ENCODE measurements around the gene ATP5PD. TPM values are rescaled to one million over a fixed set of nuclear protein-coding genes. Genes with fewer than 3 reads are reported as not detected.

The ATP5PD gene
- total and polyA plus RNA-seq, 2 experiments from 2014 or later, result 411 to 732 TPM

DNA sequence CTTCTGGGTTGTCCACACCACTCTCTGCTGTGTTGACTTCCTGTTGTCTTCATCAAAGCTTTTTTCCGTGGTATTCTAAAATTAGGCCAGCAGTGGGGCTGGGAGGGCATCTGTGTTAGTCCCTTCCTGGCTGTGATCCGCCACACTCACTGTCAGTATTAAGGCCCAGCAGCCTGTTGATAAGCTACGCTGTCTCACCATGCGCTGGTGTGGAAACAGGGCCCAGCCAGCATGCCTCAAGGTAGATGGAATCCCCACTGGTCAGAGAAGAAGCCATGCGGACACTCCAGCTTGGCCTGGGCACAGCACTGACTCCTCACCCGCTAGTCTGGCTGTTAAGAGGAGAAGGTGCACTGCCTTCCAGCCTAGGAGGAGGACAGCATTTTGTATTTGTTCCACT, 48.0 kb downstream of the ATP5PD start:
- H3K27me3 ChIP-seq, result no peaks in the 10 kb centered on the region
- DNase-seq (ENCODE audit: low read depth in 1 of 2, low spot score in 1 of 2), result peak in 1 of 2 donors; percentile 30
- H3K36me3 ChIP-seq, result peaks cover 4% of the 10 kb centered on the region
- peak overlapping the region; percentile 84 for H3K27ac ChIP-seq
- no peaks in the 10 kb centered on the region for H3K9me3 ChIP-seq (ENCODE audit: low read depth)
- H3K4me3 ChIP-seq, result no peak overlapping the region
- TF ChIP-seq, protein P1, sequence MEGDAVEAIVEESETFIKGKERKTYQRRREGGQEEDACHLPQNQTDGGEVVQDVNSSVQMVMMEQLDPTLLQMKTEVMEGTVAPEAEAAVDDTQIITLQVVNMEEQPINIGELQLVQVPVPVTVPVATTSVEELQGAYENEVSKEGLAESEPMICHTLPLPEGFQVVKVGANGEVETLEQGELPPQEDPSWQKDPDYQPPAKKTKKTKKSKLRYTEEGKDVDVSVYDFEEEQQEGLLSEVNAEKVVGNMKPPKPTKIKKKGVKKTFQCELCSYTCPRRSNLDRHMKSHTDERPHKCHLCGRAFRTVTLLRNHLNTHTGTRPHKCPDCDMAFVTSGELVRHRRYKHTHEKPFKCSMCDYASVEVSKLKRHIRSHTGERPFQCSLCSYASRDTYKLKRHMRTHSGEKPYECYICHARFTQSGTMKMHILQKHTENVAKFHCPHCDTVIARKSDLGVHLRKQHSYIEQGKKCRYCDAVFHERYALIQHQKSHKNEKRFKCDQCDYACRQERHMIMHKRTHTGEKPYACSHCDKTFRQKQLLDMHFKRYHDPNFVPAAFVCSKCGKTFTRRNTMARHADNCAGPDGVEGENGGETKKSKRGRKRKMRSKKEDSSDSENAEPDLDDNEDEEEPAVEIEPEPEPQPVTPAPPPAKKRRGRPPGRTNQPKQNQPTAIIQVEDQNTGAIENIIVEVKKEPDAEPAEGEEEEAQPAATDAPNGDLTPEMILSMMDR (IDR thresholded peaks at IDR 0.05; ENCODE audit: low read depth, low read length), result no peak
- peaks cover 6% of the 10 kb centered on the region for H3K4me1 ChIP-seq (ENCODE audit: low read depth)

DNA sequence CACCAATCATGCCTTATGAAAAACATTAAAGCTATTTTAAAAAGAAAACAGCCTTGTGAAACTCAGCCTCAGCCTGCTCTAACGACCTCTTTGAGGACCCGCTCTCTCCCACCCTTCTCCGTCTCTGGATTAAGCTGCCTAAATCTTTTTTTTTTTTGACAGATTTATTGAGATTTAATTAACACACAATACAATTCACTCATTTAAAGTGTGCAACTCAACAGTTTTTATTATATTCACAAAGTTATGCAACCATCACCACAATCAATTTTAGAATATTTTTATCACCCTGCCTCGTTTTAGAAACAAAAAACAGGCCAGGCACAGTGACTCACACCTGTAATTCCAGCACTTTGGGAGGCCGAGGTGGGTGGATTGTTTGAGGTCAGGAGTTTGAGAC, 50.9 kb downstream of the ATP5PD start:
- Histone ChIP-seq H3K27me3 (no peaks in the 10 kb centered on the region), H3K4me1 (ENCODE audit: low read depth) (peaks cover 6% of the 10 kb centered on the region), H3K9me3 (ENCODE audit: low read depth) (no peaks in the 10 kb centered on the region), H3K36me3 (no peaks in the 10 kb centered on the region), H3K4me3 (no peak overlapping the region), H3K27ac (no peak overlapping the region)
- TF ChIP-seq, protein P1 (IDR thresholded peaks at IDR 0.05; ENCODE audit: low read depth, low read length), result no peak
- DNase-seq (ENCODE audit: low read depth in 1 of 2, low spot score in 1 of 2), result no peak

DNA sequence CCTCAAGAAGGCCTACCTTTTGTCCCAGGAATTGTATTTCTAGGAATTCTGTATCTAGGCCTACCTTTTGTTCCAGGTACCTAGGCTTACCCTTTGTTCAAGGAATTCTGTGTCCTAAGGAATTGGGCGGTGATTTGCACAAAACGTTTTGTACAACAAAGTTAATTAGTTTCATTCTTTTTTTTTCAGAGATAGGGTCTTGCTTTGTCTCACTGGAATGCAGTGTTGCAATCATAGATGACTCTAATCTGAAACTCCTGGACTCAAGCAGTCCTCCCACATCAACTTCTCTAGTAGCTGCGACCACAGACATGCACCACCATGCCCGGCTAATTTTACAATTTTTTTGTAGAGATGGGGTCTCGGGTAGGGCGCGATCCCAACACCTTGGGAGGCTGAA, 52.3 kb downstream of the ATP5PD start:
- H3K4me3 ChIP-seq, result no peak overlapping the region
- H3K27me3 ChIP-seq, result no peaks in the 10 kb centered on the region
- peaks cover 6% of the 10 kb centered on the region for H3K4me1 ChIP-seq (ENCODE audit: low read depth)
- DNase-seq (ENCODE audit: low read depth in 1 of 2, low spot score in 1 of 2), result peak in 1 of 2 donors; percentile 87
- H3K9me3 ChIP-seq (ENCODE audit: low read depth), result no peaks in the 10 kb centered on the region
- H3K36me3 ChIP-seq, result no peaks in the 10 kb centered on the region
- TF ChIP-seq, protein P1 (IDR thresholded peaks at IDR 0.05; ENCODE audit: low read depth, low read length), result no peak
- no peak overlapping the region for H3K27ac ChIP-seq

DNA sequence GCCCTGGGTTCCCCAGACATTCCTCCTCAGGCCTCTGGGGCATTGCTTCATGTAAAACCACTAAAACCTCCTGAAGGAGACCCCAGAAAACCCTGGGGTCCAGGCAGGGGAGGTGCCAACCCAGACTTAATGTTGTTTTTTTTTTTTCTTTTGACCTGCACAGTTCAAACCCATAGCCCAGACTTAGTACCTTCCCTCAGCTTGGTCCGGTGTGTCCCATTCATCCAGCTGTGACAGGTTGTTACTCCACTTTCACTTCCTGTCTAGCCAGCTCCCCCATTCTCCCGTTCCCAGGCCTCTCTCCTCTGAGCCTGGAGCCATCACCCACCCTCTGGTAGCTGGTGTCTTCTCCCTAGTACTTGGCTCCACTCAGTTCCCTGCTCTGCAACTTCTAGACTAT, 54.5 kb downstream of the ATP5PD start:
- TF ChIP-seq, protein P1 (IDR thresholded peaks at IDR 0.05; ENCODE audit: low read depth, low read length), result no peak
- Histone ChIP-seq H3K9me3 (ENCODE audit: low read depth) (no peaks in the 10 kb centered on the region), H3K4me3 (no peak overlapping the region), H3K27me3 (no peaks in the 10 kb centered on the region), H3K36me3 (no peaks in the 10 kb centered on the region), H3K27ac (no peak overlapping the region), H3K4me1 (ENCODE audit: low read depth) (no peaks in the 10 kb centered on the region)
- DNase-seq (ENCODE audit: low read depth in 1 of 2, low spot score in 1 of 2), result no peak

DNA sequence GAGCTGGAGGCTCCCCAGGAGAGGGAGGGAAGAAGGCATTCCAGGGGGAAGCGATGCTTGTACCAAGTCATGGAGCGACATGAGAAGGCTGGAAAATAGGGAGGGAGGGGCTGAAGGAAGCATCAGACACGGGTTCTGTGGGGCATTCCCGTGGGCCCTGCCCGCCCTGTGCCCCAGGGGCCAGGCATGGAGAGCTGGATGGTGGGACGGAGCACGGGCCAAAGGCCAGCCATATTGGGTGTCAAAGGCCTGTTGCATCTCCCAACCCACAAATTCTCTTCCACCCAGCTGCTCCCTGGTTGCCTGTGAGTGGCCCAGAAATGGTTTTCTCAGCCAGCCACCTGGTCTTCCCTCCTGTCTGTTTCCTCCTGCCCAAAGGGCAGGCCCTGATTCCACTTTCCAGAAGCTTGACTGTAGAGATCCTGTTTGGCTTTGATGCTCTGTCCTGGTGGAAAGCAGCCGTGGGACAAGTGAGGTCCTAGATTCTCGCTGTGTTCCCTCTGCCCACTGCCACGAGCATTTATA, 56.1 kb downstream of the ATP5PD start:
- H3K4me1 ChIP-seq (ENCODE audit: low read depth), result no peaks in the 10 kb centered on the region
- H3K36me3 ChIP-seq, result no peaks in the 10 kb centered on the region
- TF ChIP-seq, protein P1 (IDR thresholded peaks at IDR 0.05; ENCODE audit: low read depth, low read length), result no peak
- H3K9me3 ChIP-seq (ENCODE audit: low read depth), result no peaks in the 10 kb centered on the region
- no peak for DNase-seq (ENCODE audit: low read depth in 1 of 2, low spot score in 1 of 2)
- H3K27ac ChIP-seq, result no peak overlapping the region
- H3K27me3 ChIP-seq, result no peaks in the 10 kb centered on the region
- no peak overlapping the region for H3K4me3 ChIP-seq

Other genes with a start within 250 kb of the ATP5PD start
- gene GRIN2C, start 187.1 kb downstream of the ATP5PD start, total RNA-seq, result 0.95 and 6.1 TPM in 2 replicates
- 0.71 and 1.1 TPM in 2 replicates for gene GRIN2C, start 187.1 kb downstream of the ATP5PD start, polyA plus RNA-seq
- 44.6 and 44.7 TPM in 2 replicates for gene FDXR, start 174.0 kb downstream of the ATP5PD start, total RNA-seq
- gene FDXR, start 174.0 kb downstream of the ATP5PD start, polyA plus RNA-seq, result 49.9 and 55.9 TPM in 2 replicates
- 0.83 and 0.85 TPM in 2 replicates for gene FADS6, start 153.3 kb downstream of the ATP5PD start, total RNA-seq
- gene FADS6, start 153.3 kb downstream of the ATP5PD start, polyA plus RNA-seq, result 0.76 and 1.3 TPM in 2 replicates
- gene USH1G, start 123.7 kb downstream of the ATP5PD start, total RNA-seq, result 2.5 and 4.0 TPM in 2 replicates
- 1.9 and 3.1 TPM in 2 replicates for gene USH1G, start 123.7 kb downstream of the ATP5PD start, polyA plus RNA-seq
- not detected in 2 replicates for gene OTOP2, start 122.7 kb downstream of the ATP5PD start, total RNA-seq
- gene OTOP2, start 122.7 kb downstream of the ATP5PD start, polyA plus RNA-seq, result not detected in 2 replicates
- not detected in 2 replicates for gene OTOP3, start 111.1 kb downstream of the ATP5PD start, total RNA-seq
- not detected in 2 replicates for gene OTOP3, start 111.1 kb downstream of the ATP5PD start, polyA plus RNA-seq
- 35.2 and 46.3 TPM in 2 replicates for gene HID1, start 74.2 kb downstream of the ATP5PD start, total RNA-seq
- gene HID1, start 74.2 kb downstream of the ATP5PD start, polyA plus RNA-seq, result 45.4 and 57.3 TPM in 2 replicates
- 15.1 and 16.4 TPM in 2 replicates for gene CDR2L, start 59.3 kb downstream of the ATP5PD start, total RNA-seq
- gene CDR2L, start 59.3 kb downstream of the ATP5PD start, polyA plus RNA-seq, result 5.9 and 8.0 TPM in 2 replicates
- gene MRPL58, start 34.3 kb downstream of the ATP5PD start, total RNA-seq, result 44.8 and 62.9 TPM in 2 replicates
- gene MRPL58, start 34.3 kb downstream of the ATP5PD start, polyA plus RNA-seq, result 39.7 and 48.4 TPM in 2 replicates
- gene KCTD2, start 256 bp upstream of the ATP5PD start, total RNA-seq, result 23.9 and 24.4 TPM in 2 replicates
- gene KCTD2, start 256 bp upstream of the ATP5PD start, polyA plus RNA-seq, result 20.7 and 22.4 TPM in 2 replicates
- gene SLC16A5, start 41.0 kb upstream of the ATP5PD start, total RNA-seq, result 32.2 and 47.1 TPM in 2 replicates
- 9.9 and 18.8 TPM in 2 replicates for gene SLC16A5, start 41.0 kb upstream of the ATP5PD start, polyA plus RNA-seq
- gene ARMC7, start 63.0 kb upstream of the ATP5PD start, total RNA-seq, result 8.8 and 10.0 TPM in 2 replicates
- 5.7 and 6.5 TPM in 2 replicates for gene ARMC7, start 63.0 kb upstream of the ATP5PD start, polyA plus RNA-seq
- 204 and 233 TPM in 2 replicates for gene NT5C, start 84.8 kb upstream of the ATP5PD start, total RNA-seq
- 168 and 174 TPM in 2 replicates for gene NT5C, start 84.8 kb upstream of the ATP5PD start, polyA plus RNA-seq
- 175 and 209 TPM in 2 replicates for gene JPT1, start 107.5 kb upstream of the ATP5PD start, total RNA-seq
- gene JPT1, start 107.5 kb upstream of the ATP5PD start, polyA plus RNA-seq, result 136 and 201 TPM in 2 replicates
- 91.3 and 109 TPM in 2 replicates for gene SUMO2, start 136.0 kb upstream of the ATP5PD start, total RNA-seq
- gene SUMO2, start 136.0 kb upstream of the ATP5PD start, polyA plus RNA-seq, result 485 and 542 TPM in 2 replicates
- 23.4 and 32.7 TPM in 2 replicates for gene NUP85, start 158.7 kb upstream of the ATP5PD start, total RNA-seq
- gene NUP85, start 158.7 kb upstream of the ATP5PD start, polyA plus RNA-seq, result 51.9 and 59.0 TPM in 2 replicates
- 33.5 and 35.3 TPM in 2 replicates for gene GGA3, start 214.6 kb upstream of the ATP5PD start, total RNA-seq
- gene GGA3, start 214.6 kb upstream of the ATP5PD start, polyA plus RNA-seq, result 25.6 and 30.0 TPM in 2 replicates
- gene MRPS7, start 214.9 kb upstream of the ATP5PD start, total RNA-seq, result 64.8 and 81.6 TPM in 2 replicates
- 179 and 198 TPM in 2 replicates for gene MRPS7, start 214.9 kb upstream of the ATP5PD start, polyA plus RNA-seq
- 35.6 and 47.9 TPM in 2 replicates for gene MIF4GD, start 224.3 kb upstream of the ATP5PD start, total RNA-seq
- gene MIF4GD, start 224.3 kb upstream of the ATP5PD start, polyA plus RNA-seq, result 75.4 and 75.8 TPM in 2 replicates
- 8.9 and 13.2 TPM in 2 replicates for gene SLC25A19, start 242.5 kb upstream of the ATP5PD start, total RNA-seq
- gene SLC25A19, start 242.5 kb upstream of the ATP5PD start, polyA plus RNA-seq, result 12.2 and 17.7 TPM in 2 replicates

Measured in cardiac muscle cell (in vitro differentiated cells and primary cell).